Measurements from ENCODE around the gene KIAA1217.

- TF ChIP-seq POLR2A (IDR thresholded peaks at IDR 0.05) = no peak
- TF ChIP-seq CTCF (IDR thresholded peaks at IDR 0.05) = no peak
Observed at GRCh38 chr10:24279166-24279565, 70.2 kb downstream of the KIAA1217 start.
